Activated CD4-positive, alpha-beta T cell treated with anti-CD3 and anti-CD28 coated beads for 36 hours (primary cell): ENCODE measurements around the gene IRF4. TPM values are rescaled to one million over a fixed set of nuclear protein-coding genes. Genes with fewer than 3 reads are reported as not detected.

ENCODE experiments used
- ATAC-seq: fragments of 200-7000 bp; cut with Tn5 transposase; one replicate; pipeline ENCODE4 v1.10.0; 2021; ENCODE audit warnings: mild to moderate bottlenecking, moderate library complexity
- CTCF ChIA-PET: fragments of 350-600 bp; sonication (Branson Sonifier 250); formaldehyde crosslinking; loops from one replicate; lab custom pipeline; 2021; ENCODE audit warnings: antibody characterized with exemption; lab: Charles Lee
- POLR2A ChIA-PET: fragments of 350-600 bp; sonication (Branson Sonifier 250); formaldehyde crosslinking; loops from one replicate; lab custom pipeline; 2021; ENCODE audit warnings: antibody characterized with exemption, inconsistent platforms; lab: Charles Lee
- DNase-seq: peaks from one replicate; pipeline ENCODE4 v3.0.0-alpha.2; 2020
- H3K27ac Mint-ChIP-seq: one replicate; pipeline ENCODE4 v1.8.0; 2021; ENCODE audit warnings: mixed read lengths
- H3K27me3 Mint-ChIP-seq: one replicate; pipeline ENCODE4 v1.8.0; 2021; ENCODE audit warnings: mixed read lengths
- H3K36me3 Mint-ChIP-seq: one replicate; pipeline ENCODE4 v1.8.0; 2021; ENCODE audit warnings: low read depth, mixed read lengths
- H3K4me1 Mint-ChIP-seq: one replicate; pipeline ENCODE4 v1.8.0; 2021; ENCODE audit warnings: mixed read lengths
- H3K4me3 Mint-ChIP-seq: one replicate; pipeline ENCODE4 v1.8.0; 2021; ENCODE audit warnings: mild to moderate bottlenecking, moderate library complexity, mixed read lengths
- H3K9me3 Mint-ChIP-seq: one replicate; pipeline ENCODE4 v1.8.0; 2021; ENCODE audit warnings: low read depth, mixed read lengths
- intact Hi-C, 2 experiments: fragments of 100-400 bp; cut with DNase I in 1 of 2; cut with micrococcal nuclease in 1 of 2; formaldehyde crosslinking; loops; one replicate each; pipeline versions ENCODE4 v1.14.2 to v1.15.1; 2022 to 2024; cut with DNase I, micrococcal nuclease
- total RNA-seq, 2 experiments: library from RNA; stranded (reverse); gene quantifications; one replicate each; pipeline ENCODE4 v1.2.3, GENCODE V29; 2021

IRF4 gene
- total RNA-seq, 2 experiments from 2014 or later, result 601 to 617 TPM

GRCh38 chr6:347951-348859 is 43.3 kb upstream of the IRF4 start:
- ChIA-PET CTCF (interaction anchor here (0.6 kb wide), 1 partner anchor 1049 kb away, joined by 3 read pairs; no protein-coding TSS in a partner anchor), POLR2A (no interaction called here)
- H3K4me1 Mint-ChIP-seq, result no peaks in the 10 kb centered on the region
- no peaks in the 10 kb centered on the region for H3K27me3 Mint-ChIP-seq
- H3K9me3 Mint-ChIP-seq, result no peaks in the 10 kb centered on the region
- no peak overlapping the region for H3K4me3 Mint-ChIP-seq
- DNase-seq (no peak), ATAC-seq (no peak)
- no peak overlapping the region for H3K27ac Mint-ChIP-seq
- intact Hi-C loops, result no loop called here
- H3K36me3 Mint-ChIP-seq, result peaks cover 15% of the 10 kb centered on the region

GRCh38 chr6:348860-349396 is 42.6 kb upstream of the IRF4 start:
- intact Hi-C loops, result no loop called here
- Mint-ChIP-seq H3K4me1 (no peaks in the 10 kb centered on the region), H3K36me3 (peaks cover 15% of the 10 kb centered on the region), H3K9me3 (no peaks in the 10 kb centered on the region), H3K27ac (no peak overlapping the region), H3K4me3 (no peak overlapping the region), H3K27me3 (no peaks in the 10 kb centered on the region)
- ATAC-seq (no peak), DNase-seq (no peak)
- ChIA-PET CTCF (interaction anchor here (0.6 kb wide), 1 partner anchor 1048 kb away, joined by 3 read pairs; no protein-coding TSS in a partner anchor), POLR2A (no interaction called here)

DNA sequence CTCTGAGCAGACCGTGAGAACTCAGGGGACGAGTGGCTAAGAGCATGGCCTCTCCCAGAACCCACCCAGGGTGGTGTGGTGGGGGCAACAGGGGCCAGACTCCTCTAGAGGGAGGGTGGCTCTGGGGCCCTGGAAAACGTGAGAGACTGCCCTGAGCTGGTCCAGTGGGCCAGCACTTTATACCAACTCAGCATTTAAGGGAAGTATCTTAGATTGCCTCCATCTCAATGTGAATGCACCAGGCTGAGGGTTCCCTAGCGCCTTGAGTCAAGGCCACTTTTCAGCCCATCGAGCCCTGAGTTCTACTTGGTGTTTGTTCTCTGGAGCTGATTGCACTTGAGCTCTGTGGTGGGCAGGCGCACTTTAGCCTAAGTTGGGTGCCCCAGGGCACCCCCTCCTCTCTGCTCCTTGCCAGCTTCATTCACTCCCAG is 42.0 kb upstream of the IRF4 start:
- Mint-ChIP-seq H3K9me3 (no peaks in the 10 kb centered on the region), H3K4me1 (no peaks in the 10 kb centered on the region), H3K27me3 (no peaks in the 10 kb centered on the region), H3K36me3 (peaks cover 15% of the 10 kb centered on the region), H3K27ac (no peak overlapping the region), H3K4me3 (no peak overlapping the region)
- ChIA-PET CTCF (interaction anchor here (0.7 to 1.0 kb wide), 2 partner anchors 17 to 652 kb away, joined by 3 to 5 read pairs; no protein-coding TSS in a partner anchor), POLR2A (interaction anchor here (0.6 kb wide), 1 partner anchor 37 kb away, joined by 3 read pairs; no protein-coding TSS in a partner anchor)
- ATAC-seq (no peak), DNase-seq (no peak)
- intact Hi-C loops, result no loop called here

GRCh38 chr6:350371-350770 is 41.2 kb upstream of the IRF4 start:
- peaks cover 15% of the 10 kb centered on the region for H3K36me3 Mint-ChIP-seq

GRCh38 chr6:351011-351866 is 40.3 kb upstream of the IRF4 start:
- H3K36me3 Mint-ChIP-seq, result peaks cover 15% of the 10 kb centered on the region
- CTCF ChIA-PET, result interaction anchor here (0.6 to 1.6 kb wide), 3 partner anchors 17 to 38 kb away, joined by 3 to 4 read pairs (median 3); no protein-coding TSS in a partner anchor
- no peak overlapping the region for H3K4me3 Mint-ChIP-seq
- no peak overlapping the region for H3K27ac Mint-ChIP-seq
- intact Hi-C loops, result no loop called here
- H3K27me3 Mint-ChIP-seq, result no peaks in the 10 kb centered on the region
- POLR2A ChIA-PET, result interaction anchor here (1.2 kb wide), 1 partner anchor 135 kb away, joined by 3 read pairs; no protein-coding TSS in a partner anchor
- no peaks in the 10 kb centered on the region for H3K4me1 Mint-ChIP-seq
- DNase-seq (no peak), ATAC-seq (no peak)
- no peaks in the 10 kb centered on the region for H3K9me3 Mint-ChIP-seq

More at GRCh38 chr6:350371-350770, 41.2 kb upstream of the IRF4 start:
- intact Hi-C loops, result no loop called here
- POLR2A ChIA-PET, result no interaction called here
- Mint-ChIP-seq H3K27ac (no peak overlapping the region), H3K4me3 (no peak overlapping the region), H3K27me3 (no peaks in the 10 kb centered on the region), H3K4me1 (no peaks in the 10 kb centered on the region), H3K9me3 (no peaks in the 10 kb centered on the region)
- ATAC-seq (no peak), DNase-seq (no peak)
- CTCF ChIA-PET, result interaction anchor here (0.7 to 1.0 kb wide), 4 partner anchors 16 to 202 kb away, joined by 3 to 5 read pairs (median 4); no protein-coding TSS in a partner anchor

DNA sequence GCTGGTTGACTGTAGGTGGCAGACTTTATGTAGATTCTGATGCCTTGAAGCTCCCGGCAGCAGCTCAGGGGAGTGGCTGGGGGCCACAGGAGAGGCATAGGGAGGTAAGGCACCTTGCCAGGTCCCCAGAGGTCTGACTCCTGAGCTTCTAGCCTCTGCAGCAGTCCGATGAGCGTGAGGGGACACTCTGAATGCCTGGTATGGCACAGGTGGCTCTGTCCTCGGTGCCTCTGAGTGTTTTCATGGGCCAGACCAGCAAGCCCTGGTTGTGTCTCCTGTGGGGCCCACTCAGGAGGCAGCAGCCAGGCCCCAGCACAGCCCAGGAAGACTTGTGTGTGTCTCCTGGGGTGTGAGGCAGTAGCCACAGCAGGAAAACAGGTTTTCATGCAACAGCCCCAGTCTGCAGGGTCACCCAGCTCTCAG is 39.7 kb upstream of the IRF4 start:
- Mint-ChIP-seq H3K4me3 (no peak overlapping the region), H3K27ac (no peak overlapping the region), H3K36me3 (peaks cover 12% of the 10 kb centered on the region), H3K27me3 (no peaks in the 10 kb centered on the region), H3K4me1 (peaks cover 4% of the 10 kb centered on the region), H3K9me3 (no peaks in the 10 kb centered on the region)
- ATAC-seq, result no peak
- POLR2A ChIA-PET, result interaction anchor here (1.2 kb wide), 1 partner anchor 136 kb away, joined by 3 read pairs; no protein-coding TSS in a partner anchor
- DNase-seq, result no peak
- CTCF ChIA-PET, result interaction anchor here (0.6 to 1.6 kb wide), 2 partner anchors 17 to 34 kb away, joined by 3 read pairs; no protein-coding TSS in a partner anchor
- intact Hi-C loops, result no loop called here

DNA sequence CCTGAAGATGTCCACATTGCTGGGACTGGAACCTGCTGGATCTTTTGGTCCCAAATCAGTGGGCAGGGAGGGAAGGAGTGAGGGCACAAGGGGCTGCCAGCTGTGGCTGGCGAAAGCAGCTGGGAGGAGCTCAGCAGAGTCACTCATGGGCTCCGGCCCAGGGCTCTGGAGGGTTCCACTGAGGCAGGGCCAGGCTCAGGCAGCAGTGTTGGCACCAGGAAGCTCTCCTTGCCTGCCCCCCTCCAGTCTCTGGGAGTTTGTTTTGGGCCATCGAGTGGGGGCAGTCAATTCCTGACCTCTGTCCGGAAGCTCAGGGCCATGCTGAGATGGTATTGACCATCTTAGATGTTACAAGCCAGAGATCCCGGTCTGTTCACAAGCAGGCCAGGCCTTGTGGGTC is 39.1 kb upstream of the IRF4 start:
- Mint-ChIP-seq H3K27ac (no peak overlapping the region), H3K4me3 (no peak overlapping the region), H3K36me3 (peaks cover 10% of the 10 kb centered on the region), H3K27me3 (no peaks in the 10 kb centered on the region), H3K4me1 (peaks cover 10% of the 10 kb centered on the region), H3K9me3 (no peaks in the 10 kb centered on the region)
- CTCF ChIA-PET, result interaction anchor here (1.6 kb wide), 1 partner anchor 16 kb away, joined by 3 read pairs; no protein-coding TSS in a partner anchor
- DNase-seq (no peak), ATAC-seq (no peak)
- intact Hi-C loops, result no loop called here
- POLR2A ChIA-PET, result no interaction called here

GRCh38 chr6:352896-353470 is 38.6 kb upstream of the IRF4 start:
- peaks cover 8% of the 10 kb centered on the region for H3K36me3 Mint-ChIP-seq
- ChIA-PET CTCF (interaction anchor here (1.6 kb wide), 1 partner anchor 15 kb away, joined by 3 read pairs; no protein-coding TSS in a partner anchor), POLR2A (no interaction called here)
- no peaks in the 10 kb centered on the region for H3K9me3 Mint-ChIP-seq
- no peak overlapping the region for H3K4me3 Mint-ChIP-seq
- no peaks in the 10 kb centered on the region for H3K27me3 Mint-ChIP-seq
- no peak for ATAC-seq
- DNase-seq, result no peak
- intact Hi-C loops, result no loop called here
- H3K4me1 Mint-ChIP-seq, result peaks cover 13% of the 10 kb centered on the region
- H3K27ac Mint-ChIP-seq, result no peak overlapping the region

DNA sequence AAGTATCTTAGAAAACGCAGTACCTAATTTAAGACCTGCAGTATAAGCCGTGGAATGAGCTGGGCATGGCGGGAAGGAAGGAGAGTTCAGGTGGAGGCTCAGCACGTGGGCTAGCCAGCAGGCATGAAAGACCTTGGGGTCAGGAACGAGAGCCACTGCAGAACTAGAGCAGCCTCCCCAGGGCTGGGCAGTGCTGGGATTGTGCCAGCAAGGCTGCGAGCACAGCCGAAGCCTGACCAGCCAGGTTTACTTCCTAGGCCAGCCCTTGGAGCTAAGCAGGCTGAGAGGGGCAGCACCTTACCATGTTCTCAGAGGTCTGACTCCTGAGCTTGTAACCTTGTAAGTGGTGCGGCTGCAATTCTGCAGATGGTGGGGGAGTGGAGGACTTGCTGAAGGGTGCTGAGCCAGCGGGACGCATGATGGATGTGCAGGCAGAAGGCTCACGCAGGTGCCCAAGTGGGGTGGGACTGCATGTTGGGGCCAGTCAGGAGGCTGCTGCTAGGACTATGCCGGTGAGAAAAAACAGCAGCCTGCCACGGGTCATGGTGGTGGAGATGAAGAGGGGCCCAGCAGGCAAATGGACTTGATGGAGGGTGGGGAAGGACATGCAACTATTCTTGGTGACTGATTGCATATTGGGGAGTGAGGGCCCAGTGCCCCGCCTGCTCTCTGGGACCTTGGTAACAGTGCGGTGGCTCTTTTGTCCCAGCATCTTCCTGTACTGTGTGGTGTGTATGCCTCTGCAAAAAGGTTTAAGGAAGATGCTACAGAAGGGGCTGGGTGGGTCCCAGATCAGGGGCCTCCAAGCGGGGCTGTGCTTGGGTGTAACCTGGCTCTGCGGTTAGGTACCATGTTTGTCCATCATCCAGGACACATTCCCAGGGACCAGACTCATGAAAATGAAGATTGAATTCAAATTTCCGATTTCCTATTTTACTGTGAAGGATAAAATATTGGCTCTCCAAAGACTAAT is 37.6 kb upstream of the IRF4 start:
- peaks cover 8% of the 10 kb centered on the region for H3K36me3 Mint-ChIP-seq
- H3K9me3 Mint-ChIP-seq, result no peaks in the 10 kb centered on the region
- POLR2A ChIA-PET, result no interaction called here
- no peak overlapping the region for H3K4me3 Mint-ChIP-seq
- CTCF ChIA-PET, result no interaction called here
- no peak overlapping the region for H3K27ac Mint-ChIP-seq
- H3K27me3 Mint-ChIP-seq, result no peaks in the 10 kb centered on the region
- intact Hi-C loops, result no loop called here
- no peak for ATAC-seq
- no peak for DNase-seq
- peaks cover 16% of the 10 kb centered on the region for H3K4me1 Mint-ChIP-seq
